ENCODE results near the gene TCF12. TPM values are rescaled to one million over a fixed set of nuclear protein-coding genes. Genes with fewer than 3 reads are reported as not detected.
A peak's percentile ranks its signal among the peaks of the same experiment; 100 is the strongest.

TCF12 gene
- polyA plus RNA-seq, 1 donor (not counting 4 experiments of a cell fraction or from before 2014, with no cell fraction given), result 48.3 TPM

DNA sequence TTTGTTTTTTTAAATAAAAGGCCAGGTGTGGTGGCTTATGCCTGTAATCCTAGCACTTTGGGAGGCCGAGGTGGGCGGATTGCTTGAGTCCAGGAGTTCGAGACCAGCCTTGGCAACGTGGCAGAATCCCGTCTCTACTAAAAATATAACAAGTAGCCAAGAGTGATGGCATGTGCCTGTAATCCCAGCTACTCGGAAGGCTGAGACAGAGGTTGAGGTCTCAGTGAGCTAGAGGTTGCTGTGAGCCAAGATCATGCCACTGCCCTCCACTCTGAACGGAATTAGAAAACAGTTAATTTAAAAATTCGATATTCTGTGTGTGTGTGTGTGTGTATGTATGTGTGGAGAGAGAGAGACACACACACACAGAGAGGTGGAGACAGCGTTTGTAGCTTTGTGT lies 58.8 kb downstream of the TCF12 start:
- Histone ChIP-seq H3K4me3 (ENCODE audit: control insufficient read depth in 2 of 3, extremely low read depth in 1 of 3, insufficient read depth in 2 of 3, low read depth in 1 of 3, low read length in 3 of 3) (no peak overlapping the region), H3K36me3 (ENCODE audit: control insufficient read depth in 2 of 2, extremely low read depth in 1 of 2, insufficient read depth in 2 of 2, low read length in 2 of 2) (no peaks in the 10 kb centered on the region), H3K79me2 (ENCODE audit: control insufficient read depth, insufficient read depth, low read length) (peaks cover 69% of the 10 kb centered on the region), H3K9me3 (ENCODE audit: control insufficient read depth, low read depth, low read length) (no peaks in the 10 kb centered on the region), H3K9me1 (ENCODE audit: control insufficient read depth, extremely low read depth, insufficient read depth, low read length) (no peaks in the 10 kb centered on the region), H3K27me3 (ENCODE audit: control insufficient read depth, extremely low read depth, insufficient read depth, low read length) (no peaks in the 10 kb centered on the region), H3K9ac (ENCODE audit: control insufficient read depth, extremely low read depth, insufficient read depth, low read length) (no peak overlapping the region), H3K4me2 (ENCODE audit: control insufficient read depth, extremely low read depth, insufficient read depth, low read depth, low read length) (no peak overlapping the region), H2AFZ (ENCODE audit: control insufficient read depth, low read length) (no peak overlapping the region), H3K4me1 (ENCODE audit: control insufficient read depth, extremely low read depth, insufficient read depth, low read length) (peaks cover 16% of the 10 kb centered on the region), H4K20me1 (ENCODE audit: control insufficient read depth, extremely low read depth, insufficient read depth, low read length) (no peaks in the 10 kb centered on the region), H3K27ac (ENCODE audit: control insufficient read depth, insufficient read depth, low read length) (no peak overlapping the region)
- DNase-seq (ENCODE audit: low read depth, low spot score) (no peak), FAIRE-seq (no peak)
- TF ChIP-seq EZH2 (IDR thresholded peaks at IDR 0.05; ENCODE audit: low read length), result no peak
- TF ChIP-seq, protein P1, sequence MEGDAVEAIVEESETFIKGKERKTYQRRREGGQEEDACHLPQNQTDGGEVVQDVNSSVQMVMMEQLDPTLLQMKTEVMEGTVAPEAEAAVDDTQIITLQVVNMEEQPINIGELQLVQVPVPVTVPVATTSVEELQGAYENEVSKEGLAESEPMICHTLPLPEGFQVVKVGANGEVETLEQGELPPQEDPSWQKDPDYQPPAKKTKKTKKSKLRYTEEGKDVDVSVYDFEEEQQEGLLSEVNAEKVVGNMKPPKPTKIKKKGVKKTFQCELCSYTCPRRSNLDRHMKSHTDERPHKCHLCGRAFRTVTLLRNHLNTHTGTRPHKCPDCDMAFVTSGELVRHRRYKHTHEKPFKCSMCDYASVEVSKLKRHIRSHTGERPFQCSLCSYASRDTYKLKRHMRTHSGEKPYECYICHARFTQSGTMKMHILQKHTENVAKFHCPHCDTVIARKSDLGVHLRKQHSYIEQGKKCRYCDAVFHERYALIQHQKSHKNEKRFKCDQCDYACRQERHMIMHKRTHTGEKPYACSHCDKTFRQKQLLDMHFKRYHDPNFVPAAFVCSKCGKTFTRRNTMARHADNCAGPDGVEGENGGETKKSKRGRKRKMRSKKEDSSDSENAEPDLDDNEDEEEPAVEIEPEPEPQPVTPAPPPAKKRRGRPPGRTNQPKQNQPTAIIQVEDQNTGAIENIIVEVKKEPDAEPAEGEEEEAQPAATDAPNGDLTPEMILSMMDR (optimal IDR thresholded peaks at IDR 0.05 in 1 of 3, IDR thresholded peaks at IDR 0.05 in 1 of 3, conservative IDR thresholded peaks at IDR 0.05 in 1 of 3; ENCODE audit: extremely low read depth in 1 of 3, insufficient read depth in 2 of 3, low read length in 3 of 3), result no peak
- dilution Hi-C loops (cut with MboI; ENCODE audit: extremely low pct_ligation_motif_present, low sequenced_read_pairs), result no loop called here

DNA sequence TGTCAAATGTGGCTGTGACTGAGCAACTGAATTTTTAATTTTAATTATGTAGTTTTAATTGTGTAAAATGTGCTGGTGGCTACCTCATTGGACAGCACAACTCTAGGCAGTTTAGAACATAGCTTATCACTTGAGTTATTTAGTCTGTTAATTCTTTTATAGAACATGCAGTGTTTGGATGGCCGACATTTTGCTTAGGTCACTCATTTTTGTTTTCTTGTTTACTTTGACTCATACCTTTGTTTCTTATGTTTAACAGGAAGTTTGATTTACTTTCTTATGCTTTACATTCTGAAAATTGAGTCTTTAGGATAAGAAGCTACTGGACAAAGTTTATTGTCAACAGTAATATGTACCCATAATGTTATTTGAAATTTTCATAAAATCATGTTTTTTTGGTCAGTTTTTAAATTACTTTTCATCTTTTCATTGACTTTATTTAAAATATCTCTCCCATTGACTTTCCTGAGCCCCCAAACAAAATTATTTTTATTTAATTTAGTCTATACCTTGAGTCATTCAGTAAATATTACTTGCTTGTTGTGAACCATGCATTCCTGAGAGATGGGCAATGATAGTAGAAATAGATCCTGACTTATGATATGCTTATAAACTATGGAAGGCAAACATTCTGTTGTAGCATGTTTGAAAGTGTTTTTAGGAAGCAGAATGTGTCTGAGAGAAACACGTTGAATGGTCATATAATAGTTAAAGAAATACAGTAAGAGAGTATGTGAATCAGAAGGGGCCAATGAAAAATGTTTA lies 60.6 kb downstream of the TCF12 start:
- Histone ChIP-seq H3K4me2 (ENCODE audit: control insufficient read depth, extremely low read depth, insufficient read depth, low read depth, low read length) (peak overlapping the region; percentile 51), H4K20me1 (ENCODE audit: control insufficient read depth, extremely low read depth, insufficient read depth, low read length) (no peaks in the 10 kb centered on the region), H3K9me1 (ENCODE audit: control insufficient read depth, extremely low read depth, insufficient read depth, low read length) (no peaks in the 10 kb centered on the region), H3K36me3 (ENCODE audit: control insufficient read depth in 2 of 2, extremely low read depth in 1 of 2, insufficient read depth in 2 of 2, low read length in 2 of 2) (no peaks in the 10 kb centered on the region), H3K4me1 (ENCODE audit: control insufficient read depth, extremely low read depth, insufficient read depth, low read length) (peaks cover 16% of the 10 kb centered on the region), H3K79me2 (ENCODE audit: control insufficient read depth, insufficient read depth, low read length) (peaks cover 67% of the 10 kb centered on the region), H3K27me3 (ENCODE audit: control insufficient read depth, extremely low read depth, insufficient read depth, low read length) (no peaks in the 10 kb centered on the region), H3K27ac (ENCODE audit: control insufficient read depth, insufficient read depth, low read length) (peak overlapping the region; percentile 57), H3K9ac (ENCODE audit: control insufficient read depth, extremely low read depth, insufficient read depth, low read length) (no peak overlapping the region), H2AFZ (ENCODE audit: control insufficient read depth, low read length) (no peak overlapping the region), H3K4me3 (ENCODE audit: control insufficient read depth in 2 of 3, extremely low read depth in 1 of 3, insufficient read depth in 2 of 3, low read depth in 1 of 3, low read length in 3 of 3) (peak overlapping the region in 1 of 3 experiments; percentile 40), H3K9me3 (ENCODE audit: control insufficient read depth, low read depth, low read length) (no peaks in the 10 kb centered on the region)
- TF ChIP-seq, protein P1 (optimal IDR thresholded peaks at IDR 0.05 in 1 of 3, IDR thresholded peaks at IDR 0.05 in 1 of 3, conservative IDR thresholded peaks at IDR 0.05 in 1 of 3; ENCODE audit: extremely low read depth in 1 of 3, insufficient read depth in 2 of 3, low read length in 3 of 3), result no peak
- no peak for TF ChIP-seq EZH2 (IDR thresholded peaks at IDR 0.05; ENCODE audit: low read length)
- DNase-seq (ENCODE audit: low read depth, low spot score) (peak; percentile 30), FAIRE-seq (peak; percentile 66)
- dilution Hi-C loops (cut with MboI; ENCODE audit: extremely low pct_ligation_motif_present, low sequenced_read_pairs), result no loop called here

All from keratinocyte (primary cell).